Mammary epithelial cell (primary cell): Measurements from ENCODE around the gene DEF6.

Experiments
- CTCF ChIP-seq, 2 donors: IDR thresholded peaks in 1 of 2; conservative IDR thresholded peaks in 1 of 2; 2 replicates each; pipeline ENCODE4 v1.5.1; 2011 to 2012; ENCODE audit warnings: inconsistent platforms in 2 of 2, low read length in 2 of 2, mild to moderate bottlenecking in 2 of 2, control low read depth in 1 of 2, low read depth in 1 of 2; ENCODE audit not compliant: insufficient read depth in 1 of 2; ENCODE audit errors: extremely low read depth in 1 of 2
- EZH2 ChIP-seq: IDR thresholded peaks from 2 replicates; pipeline ENCODE4 v1.6.1; 2012; ENCODE audit warnings: low read length, inconsistent platforms, borderline replicate concordance

GRCh38 chr6:35251949-35252348 is 45.7 kb upstream of the DEF6 start:
- TF ChIP-seq CTCF (conservative IDR thresholded peaks at IDR 0.05 in 1 of 2, IDR thresholded peaks at IDR 0.05 in 1 of 2; ENCODE audit: extremely low read depth in 1 of 2, insufficient read depth in 1 of 2, low read depth in 1 of 2, low read length in 2 of 2) (no peak), EZH2 (no peak)
